HEK293 (cell line): ENCODE results near the gene ZSCAN9.
A peak's percentile ranks its signal among the peaks of the same experiment; 100 is the strongest.

Experiments used
- GLIS2 ChIP-seq: fragments of 450-650 bp; formaldehyde crosslinking; IDR thresholded peaks from 2 replicates; pipeline ENCODE4 v1.5.1; 2016; ENCODE audit warnings: missing biosample characterization, missing genetic modification characterization
- MEIS1 ChIP-seq: sonication (generic); formaldehyde crosslinking; IDR thresholded peaks from 2 replicates; pipeline ENCODE4 v1.8.1; 2022; ENCODE audit warnings: missing genetic modification reagents, mild to moderate bottlenecking, borderline replicate concordance
- PRDM10 ChIP-seq: fragments of 450-650 bp; formaldehyde crosslinking; IDR thresholded peaks from 2 replicates; pipeline ENCODE4 v1.5.1; 2016; ENCODE audit warnings: missing biosample characterization, missing genetic modification characterization
- SP3 ChIP-seq: fragments of 450-650 bp; formaldehyde crosslinking; IDR thresholded peaks from 2 replicates; pipeline ENCODE4 v1.5.1; 2016; ENCODE audit warnings: missing biosample characterization, missing genetic modification characterization
- SP7 ChIP-seq: fragments of 450-650 bp; formaldehyde crosslinking; IDR thresholded peaks from 2 replicates; pipeline ENCODE4 v1.5.1; 2016; ENCODE audit warnings: missing biosample characterization, missing genetic modification characterization
- TSHZ1 ChIP-seq: fragments of 450-650 bp; formaldehyde crosslinking; IDR thresholded peaks from 2 replicates; pipeline ENCODE4 v1.5.1; 2016; ENCODE audit warnings: missing biosample characterization, missing genetic modification characterization, borderline replicate concordance
- YY2 ChIP-seq: fragments of 450-650 bp; formaldehyde crosslinking; IDR thresholded peaks from 2 replicates; pipeline ENCODE4 v1.5.1; 2016; ENCODE audit warnings: missing biosample characterization, missing genetic modification characterization
- ZBTB7A ChIP-seq: fragments of 450-650 bp; formaldehyde crosslinking; IDR thresholded peaks from 2 replicates; pipeline ENCODE4 v1.5.1; 2016; ENCODE audit warnings: low read depth, missing biosample characterization, missing genetic modification characterization
- ZEB2 ChIP-seq: fragments of 450-650 bp; formaldehyde crosslinking; IDR thresholded peaks from 2 replicates; pipeline ENCODE4 v1.5.1; 2016; ENCODE audit warnings: missing biosample characterization, missing genetic modification characterization
- ZIC2 ChIP-seq: fragments of 450-650 bp; formaldehyde crosslinking; IDR thresholded peaks from 2 replicates; pipeline ENCODE4 v1.5.1; 2016; ENCODE audit warnings: missing biosample characterization, missing genetic modification characterization
- ZNF16 ChIP-seq: fragments of 450-650 bp; formaldehyde crosslinking; IDR thresholded peaks from 2 replicates; pipeline ENCODE4 v1.5.1; 2016; ENCODE audit warnings: low read depth, missing biosample characterization, missing genetic modification characterization
- ZNF239 ChIP-seq: fragments of 450-650 bp; formaldehyde crosslinking; IDR thresholded peaks from 2 replicates; pipeline ENCODE4 v1.5.1; 2016; ENCODE audit warnings: missing biosample characterization, missing genetic modification characterization
- ZNF280C ChIP-seq: fragments of 450-650 bp; formaldehyde crosslinking; IDR thresholded peaks from 2 replicates; pipeline ENCODE4 v1.5.1; 2016; ENCODE audit warnings: missing biosample characterization, missing genetic modification characterization
- ZNF362 ChIP-seq: fragments of 450-650 bp; formaldehyde crosslinking; IDR thresholded peaks from 2 replicates; pipeline ENCODE4 v1.5.1; 2016; ENCODE audit warnings: missing biosample characterization, missing genetic modification characterization
- ZNF391 ChIP-seq: fragments of 450-650 bp; formaldehyde crosslinking; IDR thresholded peaks from 2 replicates; pipeline ENCODE4 v1.5.1; 2016; ENCODE audit warnings: low read depth, missing biosample characterization, missing genetic modification characterization, borderline replicate concordance
- ZNF514 ChIP-seq: fragments of 450-650 bp; formaldehyde crosslinking; IDR thresholded peaks from 2 replicates; pipeline ENCODE4 v1.5.1; 2016; ENCODE audit warnings: missing biosample characterization, missing genetic modification characterization
- ZNF561 ChIP-seq: fragments of 450-650 bp; IDR thresholded peaks from 2 replicates; pipeline ENCODE4 v1.5.1; 2018; ENCODE audit warnings: missing biosample characterization, missing genetic modification characterization, borderline replicate concordance
- ZNF585B ChIP-seq: fragments of 450-650 bp; formaldehyde crosslinking; IDR thresholded peaks from 2 replicates; pipeline ENCODE4 v1.5.1; 2016; ENCODE audit warnings: missing biosample characterization, missing genetic modification characterization
- TF ChIP-seq, protein P1 (sequence below): fragments of 450-650 bp; formaldehyde crosslinking; IDR thresholded peaks from 2 replicates; pipeline ENCODE4 v1.5.1; 2016; ENCODE audit warnings: missing biosample characterization, missing genetic modification characterization, borderline replicate concordance

Gene ZSCAN9

GRCh38 chr6:28211840-28212509 lies 13.1 kb upstream of the ZSCAN9 start (continued):
- TF ChIP-seq TSHZ1 = no peak
- no peak for TF ChIP-seq ZNF391 (tag by site-specific recombination)
- TF ChIP-seq ZNF514 (tag by site-specific recombination) = no peak
- TF ChIP-seq ZIC2 (tag by site-specific recombination) = peak; percentile 30; the same call in 1 of the 2 replicates
- TF ChIP-seq GLIS2 (tag by site-specific recombination) = peak; percentile 80
- no peak for TF ChIP-seq ZNF585B
- no peak for TF ChIP-seq MEIS1
- no peak for TF ChIP-seq YY2 (tag by site-specific recombination)
- TF ChIP-seq, protein P1, sequence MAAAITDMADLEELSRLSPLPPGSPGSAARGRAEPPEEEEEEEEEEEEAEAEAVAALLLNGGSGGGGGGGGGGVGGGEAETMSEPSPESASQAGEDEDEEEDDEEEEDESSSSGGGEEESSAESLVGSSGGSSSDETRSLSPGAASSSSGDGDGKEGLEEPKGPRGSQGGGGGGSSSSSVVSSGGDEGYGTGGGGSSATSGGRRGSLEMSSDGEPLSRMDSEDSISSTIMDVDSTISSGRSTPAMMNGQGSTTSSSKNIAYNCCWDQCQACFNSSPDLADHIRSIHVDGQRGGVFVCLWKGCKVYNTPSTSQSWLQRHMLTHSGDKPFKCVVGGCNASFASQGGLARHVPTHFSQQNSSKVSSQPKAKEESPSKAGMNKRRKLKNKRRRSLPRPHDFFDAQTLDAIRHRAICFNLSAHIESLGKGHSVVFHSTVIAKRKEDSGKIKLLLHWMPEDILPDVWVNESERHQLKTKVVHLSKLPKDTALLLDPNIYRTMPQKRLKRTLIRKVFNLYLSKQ (tag by site-specific recombination) = no peak
- no peak for TF ChIP-seq ZBTB7A
- TF ChIP-seq ZNF362 (tag by site-specific recombination) = no peak; the same call in 1 of the 2 replicates
- TF ChIP-seq SP7 = no peak
- TF ChIP-seq ZEB2 = no peak
- TF ChIP-seq ZNF280C = no peak
- TF ChIP-seq SP3 = no peak
- peak; percentile 99 for TF ChIP-seq PRDM10 (tag by site-specific recombination)
- TF ChIP-seq ZNF561 (tag by site-specific recombination) = no peak
- TF ChIP-seq ZNF16 (tag by site-specific recombination) = no peak
- TF ChIP-seq ZNF239 (tag by site-specific recombination) = no peak
